IPS-NIHi11 (cell line): ENCODE data around the gene ERC2.

ENCODE experiments used
- DNase-seq: peaks from one replicate; pipeline ENCODE4 v3.0.0; 2012; ENCODE audit warnings: mixed read lengths, low spot score

Gene ERC2

DNA sequence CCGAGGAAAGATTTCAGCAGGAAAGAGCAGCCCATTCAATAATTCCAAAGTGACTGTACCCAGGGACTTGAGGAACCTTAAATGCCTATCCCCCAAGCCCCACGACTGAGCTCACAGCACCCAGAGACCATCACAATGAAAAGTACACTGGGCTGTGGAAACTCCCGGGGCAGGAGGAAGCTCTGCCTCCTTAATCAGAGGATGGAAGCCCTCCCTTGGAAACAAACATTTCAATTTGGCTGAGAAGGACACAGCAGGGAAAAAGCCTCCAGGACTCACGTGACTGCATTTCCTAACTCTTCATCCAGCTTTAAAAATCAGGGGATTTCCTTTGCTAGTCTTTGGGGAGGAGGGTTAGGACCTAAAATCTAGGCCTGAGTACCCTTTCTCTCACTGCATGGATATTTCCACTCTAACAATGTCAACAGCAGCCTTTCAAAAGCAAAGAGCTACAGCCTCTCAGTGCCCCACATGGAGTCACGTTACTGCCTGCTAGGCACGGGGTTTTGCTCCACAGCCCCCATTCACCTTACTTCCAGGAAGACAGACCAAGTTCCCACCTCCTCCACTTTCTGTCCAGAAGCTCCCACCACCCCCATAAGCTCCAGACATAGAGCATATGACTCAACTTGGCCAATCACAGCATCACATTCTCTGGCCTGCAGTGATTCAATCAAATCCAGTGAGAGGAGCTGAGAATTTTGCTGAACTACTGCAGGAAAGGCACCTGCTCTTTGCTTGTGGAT is 912.2 kb downstream of the ERC2 start:
- peak; percentile 27 for DNase-seq

DNA sequence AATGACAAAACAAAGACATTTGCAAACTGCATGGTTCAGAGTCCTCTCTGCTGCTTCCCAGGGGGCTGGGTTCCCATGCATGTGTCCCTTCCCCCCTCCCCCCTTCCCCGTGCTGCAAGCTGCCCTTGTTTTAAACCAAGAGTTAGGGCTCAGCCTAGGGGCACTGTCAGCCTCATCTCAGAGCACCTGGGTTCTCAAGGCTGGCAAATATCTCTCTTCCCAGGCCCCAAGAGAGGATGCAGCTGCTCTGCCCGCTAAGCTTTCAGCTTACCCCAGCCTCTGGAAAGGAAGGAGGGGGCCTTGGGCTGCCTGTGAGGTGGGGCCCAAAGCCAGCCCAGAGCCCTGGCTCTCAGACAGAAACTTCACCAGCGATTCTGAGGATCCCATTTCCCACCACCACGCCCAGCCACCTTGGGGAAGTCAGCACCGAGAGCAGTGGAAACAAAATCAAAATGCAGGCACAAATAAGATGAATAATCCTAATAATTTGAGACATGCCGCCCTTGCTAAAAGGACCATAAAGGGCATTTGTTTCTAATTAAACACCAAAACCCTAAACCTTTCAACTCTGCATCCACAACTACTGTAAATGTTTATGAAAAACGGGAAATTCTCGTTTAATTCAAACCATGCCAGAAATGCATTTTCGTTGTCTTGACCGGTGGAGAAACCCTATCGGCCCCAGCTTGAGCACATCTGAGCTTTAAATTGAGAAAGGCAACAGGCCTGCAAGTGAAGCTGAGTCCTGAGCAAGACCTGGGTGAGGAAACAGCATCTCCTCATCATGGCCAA is 913.4 kb downstream of the ERC2 start:
- peak; percentile 39 for DNase-seq

DNA sequence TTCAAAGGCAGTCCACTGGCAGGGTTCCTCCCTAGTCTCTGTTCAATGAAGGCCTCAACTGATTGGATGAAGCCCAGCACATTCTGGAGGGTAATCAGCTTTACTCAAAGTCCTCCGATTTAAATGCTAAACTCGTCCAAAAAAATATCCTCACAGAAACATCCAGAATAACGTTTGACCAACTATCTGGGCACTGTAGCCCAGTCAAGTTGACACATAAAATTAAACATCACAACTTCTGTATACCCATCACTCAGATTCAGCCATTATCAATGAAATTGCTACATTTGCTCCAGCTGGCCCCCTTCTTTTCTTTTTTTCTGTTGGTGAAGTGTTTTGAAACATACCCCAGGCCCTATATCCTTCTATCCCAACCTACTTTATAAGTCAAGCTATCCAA is 916.6 kb downstream of the ERC2 start:
- DNase-seq: no peak

DNA sequence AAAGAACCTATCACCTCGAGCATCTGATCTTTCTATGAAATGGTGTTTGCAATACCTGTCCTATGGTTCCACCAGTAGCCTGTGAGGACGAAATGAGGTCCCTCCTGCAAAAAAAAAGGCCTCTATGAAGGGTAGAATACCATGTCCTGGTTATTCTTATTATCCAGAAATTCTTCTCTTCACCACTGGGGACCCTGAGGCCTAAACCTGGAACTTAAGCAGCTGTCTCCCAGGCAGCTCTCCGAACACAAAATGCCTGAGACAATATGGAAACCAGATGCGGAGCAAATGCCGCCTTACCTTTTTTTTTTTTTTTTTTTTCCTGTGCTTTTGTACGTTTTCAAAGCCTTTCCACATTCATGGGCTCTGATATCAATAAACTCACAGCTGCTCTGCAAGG is 919.1 kb downstream of the ERC2 start:
- DNase-seq: no peak

DNA sequence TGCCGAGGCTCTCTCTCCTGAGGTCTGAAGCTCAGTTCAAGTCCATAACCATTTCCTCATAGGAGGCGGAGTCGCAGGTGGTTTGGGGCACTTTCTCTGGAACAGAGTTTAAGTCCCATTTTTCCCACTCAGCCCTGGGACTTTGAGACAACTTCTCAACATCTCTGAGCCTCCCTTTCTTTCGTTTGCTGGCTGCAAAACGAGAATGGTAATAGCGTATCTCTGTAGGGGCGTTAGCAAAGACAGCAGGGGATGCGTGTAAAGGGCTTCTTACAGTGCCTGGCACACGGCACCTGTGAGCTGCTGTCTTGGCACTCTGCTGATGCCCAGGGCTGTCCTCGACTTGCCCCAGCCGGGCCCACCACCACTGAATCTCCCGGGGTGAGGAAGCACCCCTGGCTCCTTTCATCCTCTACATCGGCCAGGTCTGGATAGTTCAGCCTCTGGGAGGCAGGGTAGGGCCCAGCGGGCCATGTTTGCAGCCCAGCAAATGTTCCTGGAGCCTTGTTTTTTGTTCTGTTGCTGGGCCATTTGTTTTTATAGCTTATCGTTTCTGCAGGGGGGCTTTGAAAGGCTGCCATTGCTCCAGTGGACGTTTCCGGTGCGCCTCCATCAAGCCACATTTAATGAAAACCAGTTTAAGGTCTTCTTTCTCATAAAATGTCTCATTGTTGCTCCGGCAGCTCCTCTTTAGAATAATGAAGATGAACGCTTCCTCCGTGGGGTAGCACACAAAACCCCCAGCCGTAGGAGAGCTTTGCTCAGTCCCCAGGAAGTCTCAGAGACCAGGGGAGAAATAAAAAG is 921.2 kb downstream of the ERC2 start:
- DNase-seq: no peak

DNA sequence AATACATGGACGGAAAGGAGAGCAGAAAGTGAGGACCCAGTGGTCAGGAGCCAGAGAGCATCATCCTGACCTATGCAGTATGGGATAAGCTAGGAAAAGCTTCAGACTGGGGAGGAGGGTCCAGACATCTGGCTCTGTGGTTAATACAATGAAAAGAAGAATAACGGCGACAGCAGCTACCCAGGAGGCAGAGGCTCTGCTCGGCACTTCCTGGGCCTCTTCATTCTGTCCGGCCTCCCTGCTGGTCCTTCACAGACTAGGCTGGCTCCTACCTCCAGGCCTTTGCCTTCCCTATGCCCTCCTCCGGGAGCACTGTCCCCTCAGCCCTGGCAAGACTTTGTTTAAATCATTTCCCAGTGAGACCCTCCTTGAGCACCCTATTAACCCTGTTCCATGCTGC is 922.3 kb downstream of the ERC2 start:
- no peak for DNase-seq

DNA sequence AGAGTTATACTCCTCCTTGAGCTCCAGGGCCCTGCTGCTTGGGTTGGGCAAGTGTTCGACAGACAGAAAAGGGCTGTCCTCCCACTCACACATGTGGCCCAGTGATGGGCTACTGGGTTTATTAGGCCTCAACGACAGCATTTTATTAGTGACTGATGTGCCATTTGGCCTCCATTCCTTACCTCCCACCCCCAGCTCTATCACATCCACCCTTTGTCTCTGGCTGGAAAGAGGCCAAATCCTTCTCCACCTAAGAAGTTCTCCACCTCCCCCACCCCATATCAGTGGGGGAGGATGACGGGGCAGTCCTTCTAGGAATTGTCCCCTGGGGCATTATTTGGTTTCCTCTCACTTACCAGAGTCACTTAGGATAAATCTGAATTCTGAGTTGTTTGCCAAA is 924.0 kb downstream of the ERC2 start:
- DNase-seq: no peak

DNA sequence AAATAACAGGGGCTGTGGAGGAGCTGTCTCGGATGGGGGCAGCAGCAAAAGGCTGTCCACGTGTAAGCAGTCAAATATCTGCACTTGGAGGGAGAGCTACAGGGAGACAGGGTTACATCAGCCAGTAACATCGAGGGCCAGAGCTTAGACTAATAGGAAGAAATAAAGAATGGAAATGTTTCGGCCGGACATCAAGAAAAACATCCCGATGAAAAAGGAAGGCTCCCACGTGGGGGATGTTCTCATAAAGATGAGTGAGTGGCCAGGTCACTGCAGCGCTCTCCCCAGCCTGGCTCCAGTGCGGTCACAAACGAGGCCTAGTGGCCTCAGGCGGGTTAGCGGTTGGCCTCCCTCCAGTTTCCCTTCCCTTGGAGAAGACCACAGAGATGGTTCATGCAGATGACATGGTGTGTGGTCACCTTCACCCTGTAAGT is 925.1 kb downstream of the ERC2 start:
- DNase-seq: no peak

DNA sequence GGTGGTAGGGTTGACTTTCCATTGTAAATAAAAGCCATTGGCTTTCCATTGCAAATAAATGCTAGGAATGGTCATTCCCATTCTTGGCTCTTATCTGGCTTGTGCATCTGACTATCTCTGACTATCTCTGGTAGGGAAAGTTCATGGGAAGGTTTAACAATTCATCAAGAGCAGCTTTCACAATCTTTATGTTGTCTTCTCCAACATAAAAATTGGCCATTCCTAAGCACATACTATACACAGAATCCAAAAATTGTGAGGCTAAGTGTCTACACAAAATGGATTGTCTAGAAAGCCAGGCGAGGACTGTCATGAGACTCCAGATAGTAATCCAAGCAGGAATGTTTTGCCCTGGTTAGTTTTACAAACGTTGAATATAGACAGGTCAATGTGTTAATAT is 926.8 kb downstream of the ERC2 start:
- DNase-seq: no peak

DNA sequence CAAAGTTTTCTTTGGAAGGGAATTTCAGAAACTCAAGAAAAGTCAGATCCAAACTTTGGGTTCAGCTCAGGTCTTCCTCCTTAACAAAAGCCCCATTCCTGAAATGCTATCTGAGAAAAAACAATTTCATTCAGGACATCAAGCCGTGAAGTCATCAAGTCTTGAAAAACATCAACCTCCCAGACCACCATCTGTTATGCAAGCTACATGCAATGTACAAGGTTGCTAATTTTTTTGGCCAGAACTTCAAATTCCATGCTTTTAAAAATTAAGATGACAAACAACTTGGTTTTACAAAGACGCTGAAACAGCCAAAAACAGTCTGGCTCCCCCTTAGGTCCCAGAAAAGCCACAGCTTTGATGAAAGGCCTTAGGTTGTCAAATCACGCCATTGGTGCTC is 927.3 kb downstream of the ERC2 start:
- DNase-seq: no peak

DNA sequence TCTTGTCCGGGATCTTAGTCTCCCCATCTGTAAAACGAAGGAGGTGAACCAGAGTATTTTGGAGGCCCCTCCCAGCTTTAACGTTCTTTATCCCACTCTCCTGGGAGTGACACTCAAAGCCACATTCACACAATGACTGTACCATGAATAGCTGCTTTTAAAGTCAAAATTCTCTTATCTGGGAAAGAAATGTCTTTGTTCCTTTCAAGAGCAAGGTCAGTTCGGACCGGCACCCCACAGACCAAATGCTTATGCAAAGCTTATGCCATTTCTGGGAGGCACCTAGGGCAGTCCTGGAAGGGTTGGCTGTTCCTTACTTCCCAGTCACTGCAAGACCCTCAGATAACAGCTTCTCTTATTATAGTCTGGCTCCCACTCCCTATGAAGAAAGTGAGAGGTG is 927.7 kb downstream of the ERC2 start:
- DNase-seq: peak; percentile 21

DNA sequence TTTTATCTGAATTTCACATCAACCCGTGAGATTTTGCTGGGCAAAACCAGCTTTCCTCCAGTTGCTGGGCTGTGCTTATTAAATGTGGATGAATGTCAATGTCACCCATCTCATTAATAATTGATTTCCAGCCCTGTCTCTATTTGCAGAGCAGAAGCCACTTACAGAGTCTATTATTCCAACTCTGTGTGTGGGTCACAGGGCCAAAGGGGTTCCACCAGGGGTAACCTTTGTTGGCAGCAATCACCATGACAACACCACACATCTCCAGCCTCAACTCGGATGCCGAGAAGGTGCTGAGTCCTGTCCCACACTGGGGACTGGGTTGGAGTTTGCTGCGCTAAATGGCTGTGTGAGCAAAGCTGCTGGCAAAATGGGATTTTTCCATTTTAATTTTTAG is 930.1 kb downstream of the ERC2 start:
- peak; percentile 45 for DNase-seq

DNA sequence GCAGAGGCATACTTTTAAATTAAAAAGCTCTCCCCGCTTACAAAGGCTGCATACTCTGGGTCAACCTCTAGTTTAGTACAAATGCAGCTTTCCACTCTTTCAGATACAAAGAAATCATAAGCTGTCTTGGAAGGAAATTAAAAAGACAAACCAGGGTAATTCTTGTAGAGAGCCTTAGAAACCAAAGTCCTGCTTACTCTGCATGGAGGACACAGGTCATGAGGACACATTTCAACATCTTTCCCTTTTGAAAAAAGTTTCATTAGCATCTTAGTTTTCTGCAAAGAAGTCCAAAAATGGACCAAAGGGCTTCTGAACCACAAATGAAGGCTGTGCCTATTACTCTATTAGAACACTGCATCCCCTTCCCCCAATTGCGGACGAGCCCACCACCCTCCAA is 930.7 kb downstream of the ERC2 start:
- DNase-seq: no peak

DNA sequence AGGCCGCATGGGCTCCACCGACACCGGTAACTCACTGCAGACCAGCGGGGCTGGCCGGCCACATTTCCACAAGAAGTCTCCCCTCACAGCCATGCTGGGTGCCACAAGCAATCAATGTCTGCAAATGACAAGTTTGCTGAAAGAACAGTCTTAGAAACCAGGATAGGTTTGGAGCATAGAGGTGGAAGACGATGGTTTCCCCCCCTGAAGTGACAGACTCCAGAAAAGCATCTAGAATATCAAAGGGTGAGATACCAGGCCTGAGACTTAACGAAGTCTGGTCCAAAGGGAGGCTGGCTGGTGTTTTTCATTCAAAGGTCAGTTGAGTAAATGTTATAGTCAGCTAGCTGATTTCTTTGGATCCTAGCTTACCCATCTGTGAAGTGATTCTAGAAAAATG is 931.1 kb downstream of the ERC2 start:
- no peak for DNase-seq

DNA sequence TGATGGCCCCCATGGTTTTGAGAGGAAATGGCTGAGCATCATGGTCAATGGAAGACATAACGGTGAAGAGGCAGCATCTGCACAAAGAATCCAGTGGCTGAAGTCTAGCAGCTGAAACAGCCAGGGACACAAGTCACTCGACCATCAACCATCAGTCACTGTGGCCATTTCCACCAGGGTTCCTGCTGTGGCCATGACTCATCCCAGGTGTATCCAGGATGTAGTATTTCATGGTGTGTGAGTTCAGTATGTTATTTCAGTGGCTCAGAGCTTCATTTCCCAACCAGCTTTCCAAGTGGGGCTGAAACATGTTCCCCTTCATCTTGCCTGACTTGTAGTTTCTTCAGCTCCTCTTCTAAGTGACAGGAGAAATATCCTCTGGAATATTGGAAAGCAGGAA is 933.4 kb downstream of the ERC2 start:
- no peak for DNase-seq

DNA sequence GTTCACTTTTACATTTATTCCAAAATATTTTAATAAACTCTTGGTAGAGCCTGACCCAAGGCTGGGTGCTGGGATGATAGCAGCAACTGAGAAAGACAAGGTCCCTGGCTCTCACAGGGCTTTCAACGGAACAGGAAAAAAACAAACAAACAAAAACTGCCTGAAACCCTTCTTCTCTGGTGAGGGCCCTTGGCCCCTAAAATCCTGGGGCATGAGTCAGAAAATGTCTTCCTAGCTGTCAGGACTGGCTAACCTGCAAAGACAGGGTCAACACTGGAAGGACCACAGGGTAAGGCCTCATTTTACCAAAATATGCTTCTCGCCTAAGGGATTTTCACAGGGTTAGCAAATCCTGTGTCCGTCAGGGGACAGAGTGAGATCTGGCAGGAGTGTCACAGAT is 935.5 kb downstream of the ERC2 start:
- DNase-seq: no peak

DNA sequence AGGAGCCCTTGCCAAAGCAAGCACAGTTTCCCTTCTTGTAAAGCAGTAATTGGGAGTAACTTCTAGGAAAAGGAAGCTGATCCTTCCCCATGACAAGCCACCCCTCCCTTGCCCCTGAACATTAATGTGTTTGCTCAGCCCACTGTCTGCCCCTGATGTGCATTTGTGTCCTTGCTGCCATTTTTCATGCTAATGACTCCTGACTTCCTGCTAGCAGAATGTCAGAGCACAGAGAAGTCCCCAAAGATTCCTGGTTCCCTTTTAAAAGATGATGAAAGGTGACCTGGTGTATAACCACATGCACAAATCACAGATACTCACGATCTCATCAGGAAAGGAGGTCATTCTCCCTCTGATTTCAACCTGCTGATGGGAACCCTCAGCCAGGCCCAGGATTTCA is 936.9 kb downstream of the ERC2 start:
- no peak for DNase-seq

DNA sequence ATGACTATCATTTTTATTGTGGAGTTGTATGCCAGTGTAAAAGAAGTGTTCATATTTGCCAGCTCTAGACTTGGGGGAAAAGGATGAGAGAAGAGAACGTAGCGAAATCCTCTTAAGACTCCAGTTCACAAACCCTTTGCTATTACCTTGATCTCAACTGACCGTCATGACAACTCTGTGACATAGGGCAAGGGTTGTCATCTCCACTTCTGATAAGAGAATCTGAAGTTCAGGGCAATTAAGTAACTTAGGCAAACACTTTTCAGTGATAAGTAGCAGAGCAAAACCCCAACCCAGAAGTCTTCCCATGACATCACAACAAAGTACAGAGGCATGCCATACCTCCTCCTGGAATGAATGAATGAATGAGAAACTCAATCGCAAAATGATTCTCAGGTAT is 940.9 kb downstream of the ERC2 start:
- no peak for DNase-seq

DNA sequence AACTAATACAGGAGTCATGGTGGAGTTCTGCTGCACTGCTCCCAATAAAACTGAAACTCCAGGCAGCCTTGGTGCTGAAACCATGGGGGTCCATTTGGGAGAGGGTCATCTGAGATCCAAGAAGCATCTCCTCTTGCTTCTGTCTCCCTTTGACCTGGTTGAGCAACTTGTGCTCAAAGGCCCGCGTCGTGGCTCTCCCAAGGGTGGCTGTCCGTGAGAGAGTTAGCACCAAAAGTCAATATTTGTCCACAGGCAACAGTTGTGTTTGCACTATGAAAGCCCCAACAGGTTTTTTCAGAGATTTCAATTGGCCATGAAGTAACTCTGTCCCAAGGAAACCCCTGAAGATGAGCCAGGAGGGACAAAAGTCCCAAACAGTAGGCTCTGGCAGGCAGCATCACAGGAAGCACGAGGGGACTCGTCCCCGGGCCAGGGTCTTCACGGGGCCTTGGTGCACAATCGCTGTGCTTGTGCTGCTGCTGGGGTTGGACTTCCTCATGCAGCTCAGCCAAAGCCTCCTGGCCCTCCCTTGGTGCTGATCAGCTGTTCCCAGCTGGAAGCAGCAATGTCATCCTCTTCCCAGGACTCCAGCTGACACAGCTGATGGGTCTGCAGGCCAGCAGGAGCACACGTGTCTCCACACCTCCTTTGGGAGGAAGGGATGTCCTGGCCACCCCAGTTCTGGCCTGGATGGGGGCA is 941.8 kb downstream of the ERC2 start:
- DNase-seq: no peak

DNA sequence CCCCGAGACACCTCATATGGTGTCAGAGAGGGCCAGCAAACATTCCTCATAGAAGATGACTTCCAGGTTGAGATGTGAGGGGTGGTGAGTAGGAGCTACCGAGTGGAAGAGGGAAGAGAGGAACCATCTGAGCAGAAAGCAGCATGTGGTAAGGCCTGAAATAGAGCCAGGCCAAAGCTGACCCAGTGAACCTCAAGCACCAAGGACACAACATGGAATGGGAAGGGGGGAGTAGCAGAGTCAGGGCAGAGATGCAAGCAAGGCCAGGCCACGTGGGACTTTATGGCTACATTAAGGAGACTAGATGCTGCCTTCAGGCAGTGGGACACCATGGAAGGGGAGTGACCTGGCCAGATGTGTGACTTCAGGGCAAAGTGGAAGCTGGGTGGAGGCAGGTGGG is 942.8 kb downstream of the ERC2 start:
- no peak for DNase-seq

DNA sequence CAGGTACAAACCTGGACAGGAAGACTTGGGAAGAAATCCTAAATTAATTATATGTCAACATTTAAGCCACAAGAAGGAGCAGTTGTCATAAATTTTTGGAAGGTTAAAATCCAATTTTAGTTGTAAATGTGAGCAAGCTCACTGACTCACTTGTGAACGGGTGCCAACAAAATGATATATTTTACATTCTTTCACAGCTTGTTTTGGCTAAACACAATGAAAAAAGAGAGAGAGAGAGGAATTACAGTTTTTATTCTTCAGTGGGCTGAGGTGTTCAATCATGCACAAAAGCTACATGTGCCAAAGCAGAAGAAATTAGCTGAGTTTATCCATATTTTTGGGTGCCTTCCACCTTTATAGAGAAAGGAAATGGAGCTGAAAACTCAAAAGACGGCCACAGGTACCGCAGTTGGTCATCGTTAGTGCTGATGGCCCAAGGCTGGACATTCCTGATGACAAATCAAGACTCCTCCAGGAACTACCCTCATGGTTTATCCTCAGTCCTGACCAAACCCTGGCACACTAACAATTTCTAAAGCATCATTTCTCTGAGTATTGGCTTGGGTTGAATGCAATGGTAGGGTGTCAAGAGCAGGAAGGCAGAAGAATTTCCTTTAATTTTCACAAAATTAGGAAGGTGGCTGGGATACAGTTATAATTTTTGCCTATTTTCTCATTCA is 943.6 kb downstream of the ERC2 start:
- no peak for DNase-seq

DNA sequence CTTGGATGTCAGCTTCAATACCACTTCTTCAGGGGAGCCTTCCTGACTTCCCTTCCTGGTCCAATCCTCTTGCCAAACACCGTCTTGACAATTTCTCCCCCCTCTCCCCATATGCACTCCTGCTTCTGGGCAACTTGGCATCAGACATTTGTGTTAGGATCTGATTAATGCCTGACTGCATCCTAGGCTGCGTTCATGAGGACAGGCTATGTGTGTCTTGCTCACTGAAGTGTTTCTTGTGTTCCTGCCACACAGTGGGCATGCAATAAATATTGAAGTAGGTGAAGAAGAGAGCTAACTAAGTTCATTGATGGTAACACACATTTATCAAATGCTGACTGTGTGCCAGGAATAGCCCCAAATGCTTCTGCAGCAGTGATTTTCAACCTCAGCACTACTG is 944.8 kb downstream of the ERC2 start:
- DNase-seq: no peak
